Embryonic facial prominence (tissue), 1 donor: ENCODE data around the gene SRPK3.

Source experiments
- DNase-seq: peaks from one replicate; pipeline ENCODE4 v3.0.0-alpha.2; 2016; ENCODE audit errors: extremely low spot score

The SRPK3 gene

GRCh38 chrX:153770601-153771414 is 10.0 kb upstream of the SRPK3 start:
- no peak for DNase-seq

- no peak for DNase-seq
Measured at GRCh38 chrX:153771415-153772315, 9.2 kb upstream of the SRPK3 start.

- no peak for DNase-seq
Measured at GRCh38 chrX:153772316-153773217, 8.3 kb upstream of the SRPK3 start.

- DNase-seq, result no peak
Measured at GRCh38 chrX:153773218-153773611, 7.6 kb upstream of the SRPK3 start.

GRCh38 chrX:153773741-153774575 is 6.9 kb upstream of the SRPK3 start:
- no peak for DNase-seq

GRCh38 chrX:153774576-153775292 is 6.1 kb upstream of the SRPK3 start:
- no peak for DNase-seq

GRCh38 chrX:153775293-153776119 is 5.3 kb upstream of the SRPK3 start:
- no peak for DNase-seq

GRCh38 chrX:153776120-153776599 is 4.7 kb upstream of the SRPK3 start:
- DNase-seq, result no peak

- DNase-seq, result no peak
Measured at GRCh38 chrX:153776611-153777045, 4.2 kb upstream of the SRPK3 start.

- no peak for DNase-seq
Measured at GRCh38 chrX:153777261-153778090, 3.4 kb upstream of the SRPK3 start.

GRCh38 chrX:153778181-153778580 is 2.7 kb upstream of the SRPK3 start:
- no peak for DNase-seq

- DNase-seq, result no peak
Measured at GRCh38 chrX:153778684-153779101, 2.1 kb upstream of the SRPK3 start.

GRCh38 chrX:153779891-153780677 is 757 bp upstream of the SRPK3 start:
- no peak for DNase-seq

- no peak for DNase-seq
Measured at GRCh38 chrX:153781428-153782047, 697 bp downstream of the SRPK3 start.

- DNase-seq, result no peak
Measured at GRCh38 chrX:153782313-153782712, 1.5 kb downstream of the SRPK3 start.

- DNase-seq, result no peak
Measured at GRCh38 chrX:153782871-153783270, 2.0 kb downstream of the SRPK3 start.
